ENCODE measurements around the gene HOXB4. TPM values are rescaled to one million over a fixed set of nuclear protein-coding genes. Genes with fewer than 3 reads are reported as not detected.

HOXB4 gene
- total RNA-seq, 2 donors from 2014 or later: 5.0 to 6.9 TPM

DNA sequence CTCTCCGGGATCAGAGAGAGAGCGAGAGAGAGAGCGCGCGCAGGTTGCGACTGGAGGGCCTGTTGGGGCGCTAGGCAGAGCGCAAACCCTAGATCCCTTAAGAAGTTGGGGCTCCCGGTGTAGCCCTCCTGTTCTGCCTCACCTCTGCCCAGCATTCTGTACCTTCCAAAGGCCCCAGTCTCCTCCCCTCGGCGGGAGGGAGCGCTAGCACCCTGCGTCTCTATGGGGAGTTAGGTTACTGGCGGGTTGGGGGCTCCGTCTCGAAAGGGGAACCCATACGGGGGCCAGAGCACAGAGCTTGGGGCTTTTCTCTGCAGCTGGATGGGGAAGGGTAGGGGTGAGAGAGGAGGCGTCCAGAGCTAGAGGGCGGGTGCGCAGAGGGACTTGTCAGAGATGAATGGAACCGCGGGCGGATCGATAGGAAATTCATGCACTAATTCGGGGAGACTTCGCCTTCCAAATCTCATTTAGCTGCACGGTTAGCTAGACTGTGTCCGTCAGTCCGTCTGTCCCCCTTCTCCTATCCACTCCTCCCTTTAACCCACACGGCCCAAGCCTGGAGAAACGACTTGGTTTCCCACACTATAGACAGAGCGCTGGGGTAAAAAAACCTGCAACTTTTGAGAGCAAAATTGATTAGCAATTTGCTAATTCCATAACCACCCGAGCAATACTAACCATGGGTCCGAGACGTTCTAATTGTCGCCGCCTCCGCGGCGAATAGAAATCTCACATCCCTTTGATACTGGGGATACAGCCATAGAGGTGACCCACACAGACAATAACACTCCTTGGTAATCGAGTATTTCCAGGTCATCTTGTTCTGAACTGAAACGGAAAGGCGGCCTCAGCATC lies 693 bp upstream of the HOXB4 start:
- DNase-seq (ENCODE audit: low spot score): no peak
- intact Hi-C loops (cut with DNase I): no loop called here

DNA sequence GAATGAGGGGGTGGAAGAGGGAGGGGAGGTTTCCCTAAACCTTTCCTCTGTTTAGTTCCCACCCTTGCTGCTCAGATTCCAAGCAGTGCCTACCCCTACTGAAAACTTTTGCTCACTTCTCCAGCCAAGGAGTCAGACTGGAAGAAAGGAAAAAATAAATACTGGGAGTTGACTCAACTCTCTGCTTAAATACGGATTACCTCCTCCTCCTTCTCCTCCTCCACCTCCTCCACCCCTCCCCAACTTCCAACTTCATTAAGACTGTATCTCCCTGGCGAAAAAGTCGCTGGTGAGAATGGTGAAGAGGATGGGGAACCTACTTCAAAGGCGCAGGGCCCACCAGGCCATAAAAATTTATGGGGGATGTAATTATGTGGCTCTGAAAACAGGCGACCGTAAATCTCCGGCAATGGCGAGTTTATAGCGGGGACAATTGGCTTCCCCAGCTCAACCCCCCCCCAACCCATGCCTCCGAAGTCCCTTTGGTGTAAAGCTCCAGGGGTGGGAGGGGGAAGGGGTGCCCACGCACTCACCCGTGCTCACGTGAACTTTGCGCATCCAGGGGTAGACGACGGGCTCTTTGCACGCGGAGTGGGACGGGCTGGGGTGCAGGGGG lies 712 bp downstream of the HOXB4 start:
- no peak for DNase-seq (ENCODE audit: low spot score)
- intact Hi-C loops (cut with DNase I): no loop called here

DNA sequence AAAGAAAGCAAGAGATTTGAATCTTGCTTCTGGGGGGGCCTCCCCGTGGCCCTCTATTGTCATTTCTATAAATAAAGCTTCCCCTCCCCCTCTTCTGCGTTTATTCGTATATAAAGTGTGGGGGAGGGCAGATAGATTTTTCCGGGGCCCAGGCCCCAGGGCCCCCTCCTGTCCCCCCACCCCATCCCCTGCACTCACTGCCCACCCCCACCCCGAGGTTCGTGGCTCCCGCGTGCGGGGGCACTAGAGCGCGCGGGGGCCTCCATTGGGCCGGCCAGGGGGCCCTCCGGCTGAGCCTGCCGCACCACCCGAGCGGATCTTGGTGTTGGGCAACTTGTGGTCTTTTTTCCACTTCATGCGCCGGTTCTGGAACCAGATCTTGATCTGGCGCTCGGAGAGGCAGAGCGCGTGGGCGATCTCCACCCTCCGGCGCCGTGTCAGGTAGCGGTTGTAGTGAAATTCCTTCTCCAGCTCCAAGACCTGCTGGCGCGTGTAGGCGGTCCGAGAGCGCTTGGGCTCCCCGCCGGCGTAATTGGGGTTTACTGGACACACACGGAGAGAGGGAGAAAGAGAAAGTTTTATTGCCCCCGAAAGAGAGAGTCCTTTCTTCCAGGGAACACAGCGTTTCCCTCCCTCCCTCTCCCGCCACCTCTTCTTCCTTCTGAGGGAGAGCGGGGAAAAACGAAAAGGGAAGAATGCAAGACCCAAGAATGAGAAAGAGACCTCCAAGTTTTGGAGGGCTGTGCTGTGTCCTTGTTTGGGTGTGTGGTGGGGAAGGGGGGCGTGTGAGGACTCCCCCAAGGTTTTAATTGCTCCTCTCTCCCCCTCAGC lies 1.5 kb downstream of the HOXB4 start:
- intact Hi-C loops (cut with DNase I): no loop called here
- DNase-seq (ENCODE audit: low spot score): peak; percentile 85

DNA sequence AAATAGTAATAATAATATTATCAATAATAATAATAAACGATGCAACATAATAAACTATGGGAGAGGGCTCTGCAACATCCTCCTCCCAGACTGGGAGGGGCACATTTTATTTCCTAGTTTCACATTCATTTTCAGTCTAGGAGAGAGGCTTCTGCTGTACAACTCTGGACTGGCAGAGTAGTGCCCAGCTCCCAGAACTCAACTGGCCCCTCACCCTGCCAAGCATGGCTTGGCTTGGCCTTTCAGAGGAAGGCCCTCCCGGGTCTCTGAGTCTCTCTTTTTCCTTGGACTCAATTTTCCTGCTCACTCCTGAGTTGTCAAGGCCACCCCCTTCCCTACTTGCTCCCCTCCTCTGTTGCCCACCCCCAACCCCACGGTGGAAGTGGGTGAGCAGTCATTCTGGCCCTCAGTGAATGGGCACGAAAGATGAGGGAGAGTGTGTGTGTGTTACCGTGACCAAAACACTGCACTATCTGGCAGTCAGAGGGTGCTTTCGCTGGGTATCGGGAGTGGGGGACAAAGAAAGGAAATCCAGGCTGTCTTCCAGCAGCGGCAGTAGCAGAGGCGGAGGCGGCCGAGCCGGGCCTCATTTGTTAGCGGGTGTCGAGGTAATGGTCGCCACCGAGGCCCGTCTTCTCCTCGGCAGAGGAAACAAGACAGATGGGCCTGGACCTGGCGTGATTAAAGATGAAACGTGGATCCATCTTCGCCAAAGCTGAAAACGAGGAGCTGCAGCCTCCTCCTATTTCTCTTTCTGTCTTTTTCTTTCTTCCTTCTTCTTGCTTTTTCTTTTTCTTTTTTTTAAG lies 2.3 kb downstream of the HOXB4 start:
- no peak for DNase-seq (ENCODE audit: low spot score)
- intact Hi-C loops (cut with DNase I): no loop called here

DNA sequence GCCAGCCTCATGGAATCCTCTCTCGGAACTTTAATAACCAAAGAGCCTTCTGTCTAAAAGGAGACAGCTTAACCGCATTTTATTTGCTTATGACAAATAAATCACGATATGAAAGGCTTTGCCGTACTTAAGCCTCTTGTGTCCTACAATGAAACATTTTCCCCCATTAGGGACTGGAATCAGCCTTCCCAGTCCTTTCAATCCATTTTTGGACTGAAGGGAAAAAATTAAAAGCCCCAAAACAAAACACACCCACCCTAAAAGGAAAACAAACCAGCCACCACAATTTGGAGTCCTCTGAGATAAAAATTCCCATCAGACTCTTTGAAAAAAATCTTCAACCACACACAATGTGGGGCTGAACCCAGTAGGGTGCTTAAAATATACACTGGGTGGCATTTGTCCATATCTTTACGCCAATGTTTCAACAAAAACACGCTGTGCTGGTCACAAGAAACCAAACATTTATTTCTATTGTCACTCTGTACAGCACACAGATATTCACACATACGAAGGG lies 3.0 kb downstream of the HOXB4 start:
- DNase-seq (ENCODE audit: low spot score): no peak
- intact Hi-C loops (cut with DNase I): no loop called here

DNA sequence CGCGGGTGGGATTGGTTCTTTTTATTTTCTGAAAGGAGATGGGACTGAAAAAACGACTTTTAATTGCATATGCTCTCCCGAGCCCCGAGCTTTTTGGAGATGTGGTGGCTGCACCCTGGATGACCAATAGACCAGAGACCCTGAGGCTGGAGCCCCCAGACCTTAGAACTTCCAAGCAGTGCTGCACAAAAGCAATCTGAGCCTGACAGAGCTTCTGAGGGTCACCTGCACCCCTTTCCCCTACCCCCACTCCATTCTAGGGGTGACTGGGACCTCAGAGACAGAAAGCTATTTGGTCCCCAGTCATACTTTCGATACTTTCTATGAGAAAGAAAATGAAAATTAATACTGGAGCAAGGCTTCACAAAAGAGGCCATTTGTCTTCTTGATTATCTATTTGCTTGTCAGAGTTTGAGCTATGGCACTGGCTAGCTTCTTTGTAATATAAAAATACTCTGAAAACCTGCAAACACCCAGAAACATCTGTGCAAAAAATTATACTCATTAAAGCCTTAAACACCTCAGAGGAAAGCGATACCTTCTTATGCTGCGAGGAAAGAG lies 3.6 kb downstream of the HOXB4 start:
- DNase-seq (ENCODE audit: low spot score): no peak
- intact Hi-C loops (cut with DNase I): no loop called here

DNA sequence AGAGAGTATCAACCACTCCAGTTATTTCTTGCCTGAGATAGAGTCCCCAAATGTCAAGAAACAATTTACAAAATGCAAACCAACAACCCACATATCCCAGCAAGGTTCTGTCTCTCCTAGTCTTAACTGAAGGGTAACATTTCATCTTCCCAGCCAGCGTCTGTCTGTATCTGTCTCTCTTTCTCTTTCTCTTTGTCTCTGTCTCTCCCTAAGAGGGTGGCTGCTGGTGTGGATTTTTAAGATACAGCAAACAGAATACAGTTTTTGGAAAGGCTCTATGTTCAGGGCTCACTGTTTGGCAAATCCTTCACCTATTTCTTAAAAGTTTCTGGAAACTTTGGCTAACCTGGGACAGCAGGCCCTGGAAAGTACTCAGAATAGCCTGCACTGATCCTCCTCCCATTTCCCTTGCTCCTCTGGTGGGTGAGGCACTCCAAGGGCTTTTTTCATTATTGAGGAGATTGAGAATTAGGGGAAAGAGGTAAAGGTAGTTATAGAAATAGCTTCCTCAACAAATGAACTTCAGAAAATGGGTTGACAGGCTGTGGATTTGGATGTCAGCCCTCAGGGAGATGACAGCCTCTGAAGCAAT lies 6.2 kb downstream of the HOXB4 start:
- intact Hi-C loops (cut with DNase I): loop anchor here in 1 of 2 donors (2.0 kb wide), 1 partner anchor 25 kb away; no protein-coding TSS in a partner anchor
- no peak for DNase-seq (ENCODE audit: low spot score)

DNA sequence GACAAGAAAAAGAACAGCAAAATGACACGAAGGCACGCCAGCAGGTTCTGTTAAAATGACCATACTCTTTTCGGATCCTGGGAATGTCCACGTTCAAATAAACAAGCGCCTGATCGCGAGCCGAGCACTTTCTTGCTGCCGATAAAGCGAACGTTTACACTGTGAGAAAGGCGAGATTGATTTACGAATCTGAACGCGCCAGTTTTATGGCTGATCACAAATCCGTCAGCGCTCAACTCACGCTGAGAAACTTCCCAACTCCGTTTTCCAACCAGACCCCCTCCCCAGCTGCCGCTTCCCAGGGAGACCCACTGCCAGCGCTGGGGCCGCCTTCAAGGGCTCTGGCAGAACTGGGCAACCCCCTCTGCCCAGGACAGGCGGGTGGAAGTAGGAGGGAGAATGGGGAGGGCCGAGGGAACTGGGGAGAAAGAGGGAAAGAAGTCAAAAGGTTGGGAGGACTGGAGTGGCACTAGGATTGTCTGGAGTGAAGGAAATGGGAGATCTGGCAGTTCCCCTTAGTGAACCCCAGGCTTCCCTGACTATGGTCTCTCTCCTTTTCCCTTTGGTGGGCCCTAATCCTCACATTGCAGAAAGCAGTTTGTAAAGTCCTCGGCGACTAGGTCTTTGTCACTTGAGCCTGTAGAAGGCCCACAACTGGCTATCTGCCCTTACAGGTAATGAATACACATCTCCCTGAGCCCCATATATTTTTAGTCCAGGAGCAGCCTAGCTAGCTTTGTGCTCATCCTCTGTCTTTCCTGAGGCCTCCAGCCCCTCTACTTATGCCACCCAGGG lies 6.9 kb downstream of the HOXB4 start:
- no peak for DNase-seq (ENCODE audit: low spot score)
- intact Hi-C loops (cut with DNase I): loop anchor here in 1 of 2 donors (2.0 kb wide), 1 partner anchor 24 kb away; no protein-coding TSS in a partner anchor

DNA sequence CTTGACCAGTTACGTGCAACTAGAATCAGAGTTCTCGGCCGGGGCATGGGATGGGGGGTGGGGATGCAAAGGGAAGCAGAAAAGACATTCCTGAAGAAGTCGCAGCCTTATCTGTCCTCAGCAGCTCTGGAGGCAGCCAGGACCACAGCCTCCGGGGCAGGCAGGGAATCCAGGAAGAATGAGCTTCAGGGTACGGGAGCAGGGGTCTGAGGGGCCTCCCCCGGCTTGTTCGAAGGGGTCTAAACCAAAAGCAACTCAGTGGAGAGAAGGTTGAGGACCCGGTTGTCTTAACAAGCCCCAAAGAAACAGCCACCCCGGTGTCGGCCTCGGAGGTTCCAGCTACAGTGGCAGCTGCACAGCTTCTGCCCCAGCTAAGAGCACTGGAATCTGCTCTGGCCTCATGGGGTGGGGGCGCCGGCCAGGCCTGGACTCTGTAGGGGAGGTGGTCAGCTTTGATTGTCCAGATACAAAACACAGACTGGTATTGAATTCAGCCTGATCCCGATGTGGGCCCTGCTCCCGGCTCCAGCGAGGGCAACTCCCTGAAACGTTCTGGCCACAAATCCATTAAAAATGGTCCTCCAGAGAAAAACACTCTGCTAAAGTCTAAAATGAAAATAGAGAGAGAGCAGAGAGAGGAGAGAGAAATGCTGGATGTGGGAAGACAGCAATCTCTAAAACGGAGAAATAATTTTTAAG lies 7.7 kb downstream of the HOXB4 start:
- no peak for DNase-seq (ENCODE audit: low spot score)
- intact Hi-C loops (cut with DNase I): loop anchor here in 1 of 2 donors (2.0 kb wide), 1 partner anchor 24 kb away; no protein-coding TSS in a partner anchor

DNA sequence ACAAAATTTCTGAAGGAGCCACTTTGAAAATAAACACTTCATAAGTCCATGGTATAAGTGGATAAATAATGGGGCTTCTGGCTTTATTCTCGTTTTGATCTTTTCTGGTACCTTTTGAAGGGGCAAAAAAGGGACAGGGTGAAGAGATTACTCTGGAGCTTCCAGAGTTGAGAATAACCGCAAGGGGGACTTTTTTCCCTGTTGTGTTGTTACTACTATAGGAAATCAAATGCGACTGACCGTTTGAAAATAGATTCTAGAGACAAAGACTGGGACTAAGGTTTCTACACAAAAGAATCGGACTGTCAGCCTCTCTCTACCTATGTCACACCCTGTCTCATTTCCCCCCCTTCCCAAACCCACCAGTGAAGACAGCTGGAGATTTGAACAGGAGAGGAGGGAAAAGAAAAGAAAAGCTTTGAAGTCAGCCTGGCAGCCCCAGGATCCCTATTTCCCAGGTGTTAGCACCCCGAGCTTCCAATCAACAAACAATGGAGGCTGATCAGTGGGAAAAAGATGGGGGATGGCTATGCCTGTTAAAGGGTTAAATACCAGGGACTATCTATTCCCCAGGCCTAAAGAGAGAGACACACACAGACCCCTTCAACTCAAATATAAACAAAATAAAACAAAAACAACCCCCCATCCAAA lies 8.4 kb downstream of the HOXB4 start:
- no peak for DNase-seq (ENCODE audit: low spot score)
- intact Hi-C loops (cut with DNase I): loop anchor here in 1 of 2 donors (2.0 kb wide), 1 partner anchor 23 kb away; no protein-coding TSS in a partner anchor

DNA sequence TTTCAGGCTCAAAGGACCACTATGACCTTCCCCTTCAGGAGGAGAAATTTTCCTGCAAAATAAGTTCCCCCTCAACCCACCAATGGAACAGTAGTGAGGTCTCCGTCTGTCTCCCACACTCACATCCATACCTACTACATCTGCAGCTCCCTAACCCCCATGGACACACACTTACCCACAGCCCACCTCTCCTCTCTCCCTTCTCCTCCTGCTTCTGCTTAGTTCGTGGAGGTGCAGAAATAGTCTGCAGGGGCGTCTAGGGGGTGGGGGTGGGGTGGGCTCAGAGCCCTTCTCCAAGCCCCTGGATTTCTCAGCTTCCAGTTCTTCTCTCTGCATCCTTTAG lies 8.9 kb downstream of the HOXB4 start:
- intact Hi-C loops (cut with DNase I): no loop called here
- DNase-seq (ENCODE audit: low spot score): no peak

DNA sequence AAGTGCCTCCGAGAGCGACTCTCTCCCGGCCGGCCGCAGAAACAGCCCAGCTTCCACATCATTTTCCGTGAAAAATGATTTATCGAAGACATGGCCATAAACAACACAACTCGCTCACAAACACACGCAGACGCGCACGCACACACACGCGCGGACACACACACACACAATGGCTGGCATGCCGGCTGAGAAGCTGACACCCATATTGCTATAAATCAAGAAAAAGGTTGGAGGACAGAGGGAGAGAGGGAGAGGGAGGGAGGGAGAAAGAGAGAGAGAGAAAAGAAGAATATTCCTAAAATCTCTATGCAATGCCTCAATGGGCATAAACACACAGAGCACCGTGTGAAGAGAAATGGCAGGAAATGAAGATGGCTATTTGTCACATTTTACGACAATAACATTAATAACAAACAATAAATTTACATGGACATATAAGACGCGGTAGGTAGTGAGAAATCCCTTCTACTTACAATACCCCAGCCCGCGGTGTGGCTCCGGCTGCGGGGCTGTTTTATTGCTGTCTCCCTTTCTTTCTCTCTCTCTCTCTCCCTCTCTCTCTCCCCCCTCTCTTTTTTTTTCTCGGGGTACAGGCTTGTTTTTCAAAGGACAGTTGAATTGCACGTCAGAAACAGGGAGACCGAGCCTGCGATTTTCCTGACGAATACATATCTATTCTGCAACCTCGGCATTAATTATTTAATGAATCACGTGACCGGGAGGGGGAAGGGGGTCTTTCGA lies 9.5 kb downstream of the HOXB4 start:
- DNase-seq (ENCODE audit: low spot score): no peak
- intact Hi-C loops (cut with DNase I): no loop called here

DNA sequence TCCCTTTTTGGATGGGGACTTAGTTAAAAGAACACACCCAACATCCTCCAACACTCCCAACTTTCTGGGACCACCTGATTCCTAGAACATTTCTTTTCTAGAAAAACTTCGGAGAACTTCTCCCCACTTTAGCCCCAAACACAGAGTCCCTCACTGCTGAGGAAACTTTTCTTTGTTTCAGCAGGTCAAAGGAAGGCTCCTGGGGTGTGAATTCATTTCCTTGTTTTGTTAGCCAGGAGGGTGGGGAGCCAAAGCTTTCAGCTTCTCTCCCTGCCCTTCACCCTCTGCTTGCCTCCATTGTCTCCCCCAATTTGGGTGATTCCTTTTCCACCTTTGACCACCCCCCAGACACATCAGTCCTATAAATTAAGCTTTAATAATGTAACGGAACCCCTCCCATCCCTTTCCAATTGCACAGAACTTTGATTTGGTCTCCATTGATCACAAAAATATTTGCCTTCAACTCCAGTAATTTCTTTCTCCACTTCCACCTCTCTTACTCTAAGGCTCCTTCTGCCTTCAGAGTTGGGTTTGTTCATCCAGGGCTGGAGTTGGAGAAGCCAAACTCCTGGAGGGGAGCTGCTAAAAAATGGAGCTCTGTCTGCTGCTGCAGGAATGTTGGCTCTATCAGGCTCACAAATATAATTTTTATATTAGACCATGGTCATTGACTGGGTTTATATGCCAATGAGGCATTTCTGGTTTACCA lies 10.3 kb downstream of the HOXB4 start:
- intact Hi-C loops (cut with DNase I): no loop called here
- no peak for DNase-seq (ENCODE audit: low spot score)

DNA sequence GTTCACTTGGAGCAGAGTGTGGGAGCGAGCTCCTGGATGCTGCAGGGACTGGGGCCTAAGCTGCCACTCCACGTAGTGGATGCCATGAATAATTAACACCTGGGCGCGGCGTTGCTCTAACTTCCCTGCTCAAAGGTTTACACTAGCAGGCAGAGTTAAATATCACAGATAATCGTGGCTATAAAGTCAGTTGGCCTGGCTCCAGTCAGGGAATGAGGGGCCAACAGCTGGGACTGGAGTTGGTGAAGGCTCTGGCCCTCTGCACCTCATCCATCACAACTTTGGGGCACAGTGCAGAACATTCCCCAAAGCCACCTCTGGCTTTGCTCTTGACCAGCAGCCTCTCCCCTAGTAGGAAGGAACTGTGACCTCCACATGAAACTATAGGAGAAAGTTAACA lies 10.9 kb downstream of the HOXB4 start:
- intact Hi-C loops (cut with DNase I): no loop called here
- DNase-seq (ENCODE audit: low spot score): no peak

DNA sequence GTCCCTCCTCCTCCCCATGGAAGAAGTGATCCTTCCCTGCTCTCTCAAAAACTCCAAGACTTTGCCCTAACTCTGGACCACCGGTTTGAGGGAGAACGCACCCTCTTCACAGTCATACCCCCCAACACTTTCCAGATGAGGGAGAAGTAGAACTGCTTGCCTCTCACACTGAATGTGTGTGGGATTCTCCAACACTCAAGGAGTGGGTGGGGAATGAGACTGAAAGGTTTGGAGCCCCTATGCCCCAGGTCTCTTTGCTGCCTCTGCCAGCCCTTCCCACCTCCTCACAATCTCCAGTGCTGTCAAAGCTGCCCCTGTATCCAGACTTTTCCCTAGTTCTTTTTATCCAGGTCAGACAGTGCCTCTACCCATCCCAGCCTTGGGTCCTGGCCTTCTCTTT lies 11.4 kb downstream of the HOXB4 start:
- intact Hi-C loops (cut with DNase I): no loop called here
- DNase-seq (ENCODE audit: low spot score): no peak
